HG02798 (cell line): ENCODE data around the gene APOC4.
"Not testable (repeated sequence)": the region's sequence is repeated elsewhere in the genome, so short reads cannot be mapped to it uniquely, and the experiment has no call there.

ENCODE experiments used
- ATAC-seq: cut with Tn5 transposase; IDR thresholded peaks from one replicate; pipeline ENCODE4 v1.9.1; 2021; ENCODE audit warnings: mild to moderate bottlenecking; ENCODE audit not compliant: unreplicated experiment, poor library complexity

Gene APOC4

GRCh38 chr19:44942067-44942571 lies at the start of gene APOC4:
Gene APOC4, plus strand, starts transcription at chr19:44942237. Its CDS starts 41 bp downstream, at chr19:44942278.
- no peak for ATAC-seq

DNA sequence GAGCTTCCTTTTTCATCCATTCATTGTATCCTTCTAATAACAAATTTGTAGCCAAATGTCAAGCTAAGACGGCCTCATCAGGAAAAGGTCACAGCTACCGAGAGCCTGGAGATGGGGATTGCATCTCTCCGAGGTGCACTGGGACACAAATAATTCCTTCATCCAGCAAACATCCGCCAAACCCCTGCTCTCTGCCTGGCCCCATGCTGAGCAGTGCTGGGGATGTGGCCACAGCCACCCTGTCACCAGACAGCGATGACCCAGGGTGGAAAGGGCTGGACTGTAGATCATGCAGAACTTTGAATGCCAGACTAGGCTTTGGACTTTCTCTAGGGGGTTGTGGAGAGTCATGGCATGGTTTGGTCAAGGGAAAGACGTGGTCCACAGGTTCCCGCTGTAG lies 49.1 kb upstream of the APOC4 start:
- ATAC-seq = no peak

GRCh38 chr19:44893332-44894051 lies 48.5 kb upstream of the APOC4 start:
- no peak for ATAC-seq

- ATAC-seq = no peak
These were observed 48.0 kb upstream of the APOC4 start for GRCh38 chr19:44894052-44894400.

DNA sequence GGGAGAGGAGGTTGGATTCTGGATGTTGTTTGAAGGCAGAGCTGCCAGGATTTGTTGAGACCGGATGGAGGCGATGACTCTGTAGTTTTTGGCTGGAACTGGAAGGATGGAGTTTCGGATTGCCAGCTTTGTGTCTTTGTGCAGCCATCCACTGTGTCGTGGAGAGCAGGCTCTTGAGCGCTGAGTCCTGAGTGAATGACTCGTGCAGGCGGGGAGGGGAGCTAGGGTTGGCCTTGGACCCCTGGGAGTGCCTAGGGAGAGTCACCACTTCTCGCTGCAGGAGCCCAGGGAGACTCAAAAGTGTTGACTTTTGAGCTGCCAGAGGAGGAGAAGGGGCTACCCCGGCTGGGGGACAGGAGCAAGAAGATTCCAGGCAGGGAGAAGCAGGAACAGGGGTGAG lies 47.1 kb upstream of the APOC4 start:
- no peak for ATAC-seq

GRCh38 chr19:44897835-44898234 lies 44.2 kb upstream of the APOC4 start:
- ATAC-seq = no peak

- ATAC-seq = no peak
These were observed 41.5 kb upstream of the APOC4 start for GRCh38 chr19:44900328-44901244.

DNA sequence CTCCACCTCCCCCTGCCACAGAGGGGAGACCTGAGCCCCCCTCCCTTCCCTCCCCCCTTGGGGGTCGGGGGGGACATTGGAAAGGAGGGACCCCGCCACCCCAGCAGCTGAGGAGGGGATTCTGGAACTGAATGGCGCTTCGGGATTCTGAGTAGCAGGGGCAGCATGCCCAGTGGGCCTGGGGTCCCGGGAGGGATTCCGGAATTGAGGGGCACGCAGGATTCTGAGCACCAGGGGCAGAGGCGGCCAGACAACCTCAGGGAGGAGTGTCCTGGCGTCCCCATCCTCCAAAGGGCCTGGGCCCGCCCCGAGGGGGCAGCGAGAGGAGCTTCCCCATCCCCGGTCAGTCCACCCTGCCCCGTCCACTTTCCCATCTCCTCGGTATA lies 38.8 kb upstream of the APOC4 start:
- ATAC-seq = no peak

- no peak for ATAC-seq
These were observed 38.2 kb upstream of the APOC4 start for GRCh38 chr19:44903602-44904425.

- no peak for ATAC-seq
These were observed 37.5 kb upstream of the APOC4 start for GRCh38 chr19:44904426-44904994.

- ATAC-seq = no peak
These were observed 36.4 kb upstream of the APOC4 start, which contains the start of gene APOE for GRCh38 chr19:44905437-44906160. Gene APOE, plus strand, starts transcription at chr19:44905796. Its CDS starts 829 bp downstream, at chr19:44906625.

DNA sequence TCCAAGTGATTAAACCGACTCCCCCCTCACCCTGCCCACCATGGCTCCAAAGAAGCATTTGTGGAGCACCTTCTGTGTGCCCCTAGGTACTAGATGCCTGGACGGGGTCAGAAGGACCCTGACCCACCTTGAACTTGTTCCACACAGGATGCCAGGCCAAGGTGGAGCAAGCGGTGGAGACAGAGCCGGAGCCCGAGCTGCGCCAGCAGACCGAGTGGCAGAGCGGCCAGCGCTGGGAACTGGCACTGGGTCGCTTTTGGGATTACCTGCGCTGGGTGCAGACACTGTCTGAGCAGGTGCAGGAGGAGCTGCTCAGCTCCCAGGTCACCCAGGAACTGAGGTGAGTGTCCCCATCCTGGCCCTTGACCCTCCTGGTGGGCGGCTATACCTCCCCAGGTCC lies 34.4 kb upstream of the APOC4 start:
- no peak for ATAC-seq

- no peak for ATAC-seq
These were observed 33.8 kb upstream of the APOC4 start for GRCh38 chr19:44908074-44908835.

GRCh38 chr19:44908836-44909261 lies 33.2 kb upstream of the APOC4 start:
- no peak for ATAC-seq

DNA sequence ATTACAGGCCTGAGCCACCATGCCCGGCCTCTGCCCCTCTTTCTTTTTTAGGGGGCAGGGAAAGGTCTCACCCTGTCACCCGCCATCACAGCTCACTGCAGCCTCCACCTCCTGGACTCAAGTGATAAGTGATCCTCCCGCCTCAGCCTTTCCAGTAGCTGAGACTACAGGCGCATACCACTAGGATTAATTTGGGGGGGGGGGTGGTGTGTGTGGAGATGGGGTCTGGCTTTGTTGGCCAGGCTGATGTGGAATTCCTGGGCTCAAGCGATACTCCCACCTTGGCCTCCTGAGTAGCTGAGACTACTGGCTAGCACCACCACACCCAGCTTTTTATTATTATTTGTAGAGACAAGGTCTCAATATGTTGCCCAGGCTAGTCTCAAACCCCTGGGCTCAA lies 32.3 kb upstream of the APOC4 start:
- no peak for ATAC-seq

DNA sequence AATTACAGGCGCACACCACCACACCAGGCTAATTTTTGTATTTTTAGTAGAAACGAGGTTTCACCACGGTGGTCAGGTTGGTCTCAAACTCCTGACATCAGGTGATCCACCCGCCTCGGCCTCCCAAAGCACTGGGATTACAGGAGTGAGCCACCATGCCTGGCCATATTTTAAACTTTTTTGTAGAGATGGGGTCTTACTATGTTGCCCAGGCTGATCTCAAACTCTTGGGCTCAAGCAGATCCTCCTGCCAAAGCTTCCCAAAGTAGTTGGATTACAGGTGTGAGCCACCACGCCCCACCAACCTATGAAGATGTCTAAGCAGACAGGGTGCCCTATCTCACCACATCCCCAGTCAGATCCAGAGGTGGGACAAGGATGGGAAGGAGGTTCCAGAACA lies 30.1 kb upstream of the APOC4 start:
- ATAC-seq = not testable (repeated sequence)

- no peak for ATAC-seq
These were observed 29.2 kb upstream of the APOC4 start for GRCh38 chr19:44912854-44913253.

DNA sequence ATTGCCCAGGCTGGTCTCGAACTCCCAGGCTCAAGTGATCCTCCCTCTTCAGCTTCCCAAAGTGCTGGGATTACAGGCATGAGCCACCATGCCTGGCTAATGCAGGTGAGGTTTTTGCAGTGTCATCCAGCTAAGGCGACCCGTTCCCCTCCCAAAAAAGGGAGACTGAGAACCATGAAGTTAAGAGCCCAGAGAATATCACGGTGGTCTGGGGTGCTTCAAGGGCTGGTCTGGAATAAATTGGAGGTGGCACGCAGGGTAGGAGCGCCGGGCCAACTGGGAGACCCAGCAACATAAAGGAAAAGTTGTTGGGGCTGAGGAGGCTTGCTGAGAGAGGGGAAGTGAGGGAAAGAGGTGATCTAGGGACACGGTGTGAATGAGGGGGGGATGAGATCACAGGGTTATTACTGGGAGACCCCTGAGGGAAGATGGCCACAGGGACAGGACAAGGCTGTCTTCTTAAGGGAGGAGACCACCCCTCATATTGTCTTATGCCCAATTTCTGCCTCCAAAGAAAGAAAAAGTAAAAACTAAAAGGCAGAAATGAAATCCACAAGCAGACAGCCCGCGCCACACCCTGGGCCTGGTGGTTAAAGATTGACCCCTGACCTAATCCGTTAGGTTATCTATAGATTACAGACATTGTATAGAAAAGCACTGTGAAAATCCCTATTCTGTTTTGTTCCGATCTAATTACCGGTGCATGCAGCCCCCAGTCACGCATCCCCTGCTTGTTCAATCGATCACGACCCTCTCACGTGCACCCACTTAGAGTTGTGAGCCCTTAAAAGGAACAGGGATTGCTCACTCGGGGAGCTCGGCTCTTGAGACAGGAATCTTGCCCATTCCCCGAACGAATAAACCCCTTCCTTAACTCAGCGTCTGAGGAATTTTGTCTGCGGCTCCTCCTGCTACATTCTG lies 28.3 kb upstream of the APOC4 start:
- not testable (repeated sequence) for ATAC-seq
